Measurements from ENCODE around the gene ZNF474.

Gene ZNF474

GRCh38 chr5:122181863-122182262, 52.5 kb downstream of the ZNF474 start:
- DNase-seq (no peak), ATAC-seq (no peak)

- no peak for DNase-seq
- ATAC-seq = no peak
Measured at GRCh38 chr5:122182491-122182921, 53.2 kb downstream of the ZNF474 start.

GRCh38 chr5:122183098-122183787, 53.9 kb downstream of the ZNF474 start:
- ATAC-seq (no peak), DNase-seq (no peak)

- ATAC-seq = no peak
Measured at GRCh38 chr5:122183788-122184170, 54.4 kb downstream of the ZNF474 start.

DNA sequence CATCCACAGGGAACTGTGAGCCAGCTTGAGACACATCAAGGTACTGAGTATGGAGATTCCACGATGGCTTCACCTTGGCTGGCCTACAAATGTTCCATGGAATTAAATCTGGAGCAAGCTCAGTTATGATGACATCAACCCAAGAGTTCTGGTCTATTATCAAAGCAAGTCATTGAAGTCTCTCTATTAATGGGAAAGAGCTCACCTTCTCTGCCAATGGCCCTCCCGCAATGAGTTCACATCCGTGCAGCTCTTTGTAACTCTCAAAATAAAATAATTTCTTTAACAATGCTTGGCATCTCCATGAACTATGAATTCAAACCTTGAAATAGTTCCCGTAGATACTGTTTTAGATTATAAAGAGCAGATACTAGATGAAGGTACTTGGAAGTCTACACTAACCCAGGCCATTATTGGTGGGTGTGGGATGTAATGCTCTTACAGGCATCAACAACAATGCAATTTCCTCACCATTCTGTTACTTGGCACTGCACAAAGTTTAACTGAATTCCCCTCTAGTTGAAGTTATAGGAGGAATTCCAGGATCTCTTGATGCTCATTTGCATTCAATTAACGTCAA, 55.4 kb downstream of the ZNF474 start:
- no peak for ATAC-seq

More at GRCh38 chr5:122183788-122184170, 54.4 kb downstream of the ZNF474 start:
- no peak for DNase-seq

DNA sequence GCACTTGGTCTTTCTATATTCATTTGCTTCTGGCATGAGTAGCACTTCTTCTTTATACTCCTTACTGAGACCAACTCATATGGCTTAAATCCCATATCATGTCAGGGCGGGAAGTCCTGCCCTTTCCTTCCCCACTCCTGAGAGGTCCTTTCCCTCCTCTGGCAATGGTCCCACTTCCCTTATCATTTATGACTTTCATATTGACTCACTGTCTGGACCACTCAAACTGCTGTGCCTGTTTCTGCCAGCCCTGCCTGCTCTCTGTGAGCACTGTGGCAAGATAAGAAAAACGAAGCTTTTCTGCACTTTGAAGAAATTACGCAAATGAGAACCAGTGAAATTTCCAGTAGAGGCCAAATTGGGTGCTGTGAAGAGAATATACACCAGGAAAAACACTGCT, 58.1 kb downstream of the ZNF474 start:
- DNase-seq (no peak), ATAC-seq (no peak)

More for the DNA sequence above, 55.4 kb downstream of the ZNF474 start:
- no peak for DNase-seq

DNA sequence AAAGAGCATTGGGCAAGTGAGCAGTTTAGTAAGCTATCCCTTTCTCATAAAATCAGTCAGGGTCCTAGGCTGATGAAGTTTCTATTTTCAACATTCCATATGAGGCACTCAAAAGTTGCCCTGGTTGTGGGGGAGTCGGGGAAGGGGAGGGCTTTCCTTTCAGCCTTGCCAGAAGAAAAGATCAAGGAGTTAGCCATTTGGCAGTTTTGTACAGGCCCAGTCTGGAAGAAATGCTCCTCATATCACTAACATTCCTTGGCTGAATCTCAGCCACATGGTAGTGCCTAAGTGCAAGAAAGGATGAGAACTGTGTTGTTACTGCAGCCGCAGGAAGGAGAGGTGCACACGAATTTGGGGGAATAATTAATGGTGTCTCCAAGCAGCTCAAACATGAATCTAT, 60.8 kb downstream of the ZNF474 start:
- ATAC-seq (no peak), DNase-seq (no peak)

DNA sequence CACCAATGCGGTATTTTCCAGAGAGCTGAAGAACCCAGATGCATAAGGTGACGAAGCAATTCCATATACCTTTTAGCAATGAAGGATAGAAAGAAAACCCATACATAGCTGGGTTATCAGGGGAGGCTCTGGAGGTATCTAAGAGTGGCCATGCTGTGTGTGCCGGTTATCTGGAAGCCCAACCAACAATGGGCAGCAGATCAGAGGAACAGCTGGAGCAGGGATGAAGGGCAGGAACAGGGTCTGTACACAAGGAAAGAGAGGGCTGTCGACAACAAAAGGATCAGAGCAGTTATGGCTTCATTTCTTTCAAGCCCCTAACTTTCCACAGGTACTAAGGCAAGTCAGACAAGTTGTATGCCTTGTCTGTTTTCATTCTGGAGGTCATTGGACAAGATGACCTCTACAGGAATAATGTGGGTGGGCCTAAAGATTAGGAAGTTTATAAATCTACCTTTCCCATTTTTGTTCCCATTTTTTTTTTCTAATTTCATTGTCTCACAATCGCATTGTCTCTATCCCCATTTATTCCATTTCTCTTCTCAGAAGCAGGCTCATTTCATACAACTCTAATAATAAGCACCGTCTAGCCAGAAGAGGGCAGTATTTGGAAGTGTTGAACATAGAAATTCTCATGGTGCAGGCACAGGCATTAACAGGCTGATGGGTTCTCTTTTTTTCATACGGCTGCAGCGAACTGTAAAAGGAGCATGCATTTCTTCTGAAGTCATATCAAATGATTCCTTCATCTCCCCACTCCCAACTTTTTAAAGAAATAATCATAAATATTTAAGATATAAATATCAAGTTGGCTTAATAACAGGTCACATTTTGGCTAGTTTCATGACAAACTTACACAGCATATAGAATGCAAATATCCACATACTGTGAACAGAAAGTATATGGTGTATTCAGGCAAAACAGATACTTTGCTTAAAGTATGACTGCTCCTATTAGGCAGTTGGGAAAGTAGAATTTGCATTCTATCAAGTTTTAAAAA, 63.5 kb downstream of the ZNF474 start:
- no peak for DNase-seq
- peak; percentile 43 for ATAC-seq

DNA sequence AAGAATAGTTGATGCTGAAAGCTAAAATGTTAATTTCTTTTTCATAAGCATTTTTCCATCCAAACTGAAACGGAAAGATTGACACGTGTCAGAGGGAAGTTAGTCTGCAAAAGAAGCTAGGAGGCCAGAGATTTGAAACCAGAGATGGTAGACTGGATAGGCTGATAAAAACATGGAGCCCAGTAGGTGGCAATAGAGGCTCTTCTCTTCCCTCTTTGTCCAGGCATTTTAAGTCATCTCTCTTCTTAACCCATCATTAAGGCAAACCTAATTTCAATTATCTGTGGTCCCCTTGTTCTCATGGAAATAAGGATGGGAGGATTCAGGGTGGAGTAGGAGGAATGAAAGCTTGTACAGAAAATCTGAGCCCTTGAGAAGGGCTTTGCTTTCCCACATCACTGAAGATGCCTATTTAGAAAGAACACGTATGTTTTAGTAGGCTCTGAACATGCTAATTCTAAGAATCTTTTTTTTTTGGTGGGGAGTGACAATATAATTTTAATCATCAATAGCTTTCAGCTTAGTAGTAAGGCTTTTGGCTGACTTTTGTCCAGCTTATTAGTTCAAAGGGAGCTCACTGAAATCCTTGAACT, 66.6 kb downstream of the ZNF474 start:
- no peak for DNase-seq
- ATAC-seq = no peak

GRCh38 chr5:122199146-122199545, 69.8 kb downstream of the ZNF474 start:
- ATAC-seq = no peak

GRCh38 chr5:122200450-122200849, 71.1 kb downstream of the ZNF474 start:
- no peak for ATAC-seq
- no peak for DNase-seq

More at GRCh38 chr5:122199146-122199545, 69.8 kb downstream of the ZNF474 start:
- DNase-seq = no peak

DNA sequence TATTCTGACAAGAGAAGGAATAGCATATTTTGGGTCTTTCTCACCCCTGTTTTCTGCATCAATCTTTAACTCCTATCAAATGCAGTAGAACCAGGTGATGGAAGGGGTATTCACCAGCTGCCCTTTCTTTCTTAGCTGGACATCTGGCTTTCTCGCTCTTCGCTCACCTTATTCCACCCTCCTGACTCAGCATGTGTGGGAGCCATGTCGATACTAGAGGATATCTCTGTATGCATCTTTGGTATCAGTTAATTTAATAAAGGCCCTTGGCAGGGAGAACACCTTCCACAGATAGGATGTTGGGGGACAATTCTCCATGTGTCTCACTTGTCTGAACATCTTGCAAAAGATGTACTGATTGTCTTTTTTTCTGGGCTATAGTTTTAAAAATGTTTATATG, 71.5 kb downstream of the ZNF474 start:
- ATAC-seq (no peak), DNase-seq (no peak)

- DNase-seq (no peak), ATAC-seq (no peak)
Measured at GRCh38 chr5:122201365-122201764, 72.0 kb downstream of the ZNF474 start.

- DNase-seq = no peak
- ATAC-seq = no peak
Measured at GRCh38 chr5:122202952-122203351, 73.6 kb downstream of the ZNF474 start.

Measured in stimulated activated naive CD8-positive, alpha-beta T cell treated with anti-CD3 and anti-CD28 coated beads, Interleukin-15, Interleukin-2, amounts not matched to agents 100 U/mL and 50 U/mL, for 24 hours (primary cell).